IMR-90 (cell line): ENCODE measurements around the gene DPYSL5. TPM values are rescaled to one million over a fixed set of nuclear protein-coding genes. Genes with fewer than 3 reads are reported as not detected.

Experiments
- ATAC-seq: fragments of 200-7000 bp; cut with Tn5 transposase; 2 replicates; pipeline ENCODE4 v1.9.1; 2020; ENCODE audit warnings: low read depth, mild to moderate bottlenecking, moderate library complexity
- BruUV-seq: library from RNA; stranded (reverse); fragments of 400-500 nt; replicated peaks from 2 replicates; lab custom pipeline; 2021; lab: Mats Ljungman, UMichigan
- CTCF ChIA-PET: fragments of 300-600 bp; formaldehyde crosslinking; extraction: SDS; loops from one replicate; lab custom pipeline; 2021; ENCODE audit warnings: antibody characterized with exemption; lab: Yijun Ruan, JAX
- POLR2A ChIA-PET: fragments of 300-600 bp; sonication (Branson Sonifier 250); formaldehyde crosslinking; loops from one replicate; lab custom pipeline; 2022; ENCODE audit warnings: antibody characterized with exemption; ENCODE audit not compliant: unreplicated experiment; lab: Charles Lee
- DNase-seq: peaks from one replicate; pipeline ENCODE4 v3.0.0; 2013
- H2AFZ ChIP-seq: replicated peaks from 2 replicates; pipeline ENCODE3; 2013; ENCODE audit warnings: low read length, mild to moderate bottlenecking; ENCODE audit not compliant: poor library complexity
- H2AK5ac ChIP-seq: 2 replicates; pipeline ENCODE4 v1.6.1; 2013; ENCODE audit warnings: low read depth, low read length, inconsistent platforms
- H2AK9ac ChIP-seq: replicated peaks from 2 replicates; pipeline ENCODE3; 2013; ENCODE audit warnings: mild to moderate bottlenecking, low read depth, low read length, moderate library complexity; ENCODE audit not compliant: poor library complexity
- H2BK120ac ChIP-seq: 2 replicates; pipeline ENCODE4 v1.6.1; 2013; ENCODE audit warnings: low read depth, low read length, inconsistent platforms
- H2BK15ac ChIP-seq: 3 replicates; pipeline ENCODE4 v1.6.1; 2013; ENCODE audit warnings: low read depth, low read length, inconsistent platforms
- H2BK20ac ChIP-seq: 2 replicates; pipeline ENCODE4 v1.6.1; 2013; ENCODE audit warnings: low read depth, mild to moderate bottlenecking, inconsistent platforms, low read length, moderate library complexity
- H2BK5ac ChIP-seq: 2 replicates; pipeline ENCODE4 v1.6.1; 2013; ENCODE audit warnings: mild to moderate bottlenecking, low read depth, low read length, inconsistent platforms; ENCODE audit not compliant: poor library complexity, severe bottlenecking
- H3K14ac ChIP-seq: replicated peaks from 2 replicates; pipeline ENCODE4 v1.6.1; 2013; ENCODE audit warnings: low read depth, low read length, inconsistent platforms
- H3K18ac ChIP-seq: 2 replicates; pipeline ENCODE4 v1.6.1; 2013; ENCODE audit warnings: low read depth, low read length, control low read depth
- H3K23ac ChIP-seq: 2 replicates; pipeline ENCODE4 v1.6.1; 2013; ENCODE audit warnings: low read depth, low read length, inconsistent platforms
- H3K27ac ChIP-seq: 2 replicates; pipeline ENCODE4 v1.5.1; 2013; ENCODE audit warnings: mild to moderate bottlenecking, control low read depth, low read length; ENCODE audit not compliant: insufficient read depth
- H3K27me3 ChIP-seq: 2 replicates; pipeline ENCODE4 v1.6.1; 2013; ENCODE audit warnings: low read length; ENCODE audit not compliant: control insufficient read depth, insufficient read depth
- H3K36me3 ChIP-seq: 2 replicates; pipeline ENCODE4 v1.6.1; 2013; ENCODE audit warnings: low read length, mixed read lengths; ENCODE audit not compliant: control insufficient read depth, insufficient read depth
- H3K4ac ChIP-seq: 2 replicates; pipeline ENCODE4 v1.6.1; 2013; ENCODE audit warnings: low read depth, low read length, inconsistent platforms
- H3K4me1 ChIP-seq: 2 replicates; pipeline ENCODE4 v1.6.1; 2013; ENCODE audit warnings: low read length, mixed read lengths; ENCODE audit not compliant: control insufficient read depth, insufficient read depth
- H3K4me2 ChIP-seq: 2 replicates; pipeline ENCODE4 v1.6.1; 2013; ENCODE audit warnings: low read depth, mild to moderate bottlenecking, control low read depth, low read length, moderate library complexity
- H3K4me3 ChIP-seq: 2 replicates; pipeline ENCODE4 v1.5.1; 2013; ENCODE audit warnings: low read depth, mild to moderate bottlenecking, control low read depth, low read length, moderate library complexity; ENCODE audit not compliant: insufficient read depth
- H3K56ac ChIP-seq: 2 replicates; pipeline ENCODE4 v1.6.1; 2013; ENCODE audit warnings: low read length, inconsistent platforms; ENCODE audit not compliant: insufficient read depth; ENCODE audit errors: extremely low read depth
- H3K79me1 ChIP-seq, 2 experiments: 2 replicates each; pipeline ENCODE4 v1.6.1; 2013; ENCODE audit warnings: low read length in 2 of 2, inconsistent platforms in 1 of 2, low read depth in 1 of 2
- H3K9ac ChIP-seq: 2 replicates; pipeline ENCODE4 v1.6.1; 2013; ENCODE audit warnings: low read depth, low read length, control low read depth
- H3K9me1 ChIP-seq: 2 replicates; pipeline ENCODE4 v1.6.1; 2013; ENCODE audit warnings: low read length, inconsistent platforms; ENCODE audit not compliant: insufficient read depth
- H3K9me3 ChIP-seq: 2 replicates; pipeline ENCODE4 v1.6.1; 2013; ENCODE audit warnings: low read length; ENCODE audit not compliant: control insufficient read depth, insufficient read depth
- H4K20me1 ChIP-seq: 2 replicates; pipeline ENCODE4 v1.6.1; 2013; ENCODE audit warnings: low read length, inconsistent platforms; ENCODE audit not compliant: insufficient read depth
- H4K5ac ChIP-seq: 2 replicates; pipeline ENCODE4 v1.6.1; 2013; ENCODE audit warnings: mild to moderate bottlenecking, low read depth, low read length, control low read depth
- H4K8ac ChIP-seq, 2 experiments: 2 replicates each; pipeline ENCODE4 v1.6.1; 2013; ENCODE audit warnings: low read depth in 2 of 2, low read length in 2 of 2, control low read depth in 1 of 2, inconsistent platforms in 1 of 2
- H4K91ac ChIP-seq: 2 replicates; pipeline ENCODE4 v1.6.1; 2013; ENCODE audit warnings: low read depth, low read length, inconsistent platforms; ENCODE audit not compliant: insufficient read depth
- BHLHE40 ChIP-seq: fragments of 150-350 bp; IDR thresholded peaks from 2 replicates; pipeline ENCODE4 v1.6.1; 2016; ENCODE audit warnings: mild to moderate bottlenecking, low read depth, low read length
- CEBPB ChIP-seq: IDR thresholded peaks from 2 replicates; pipeline ENCODE4 v1.6.1; 2012; ENCODE audit warnings: low read depth, low read length, improper control_type of control experiment
- FOS ChIP-seq: fragments of 150-350 bp; IDR thresholded peaks from 2 replicates; pipeline ENCODE4 v1.6.1; 2016; ENCODE audit warnings: low read depth, low read length
- NFE2L2 ChIP-seq: fragments of 150-350 bp; IDR thresholded peaks from 2 replicates; pipeline ENCODE4 v1.6.1; 2016; ENCODE audit warnings: low read depth, mild to moderate bottlenecking, low read length
- POLR2A ChIP-seq: IDR thresholded peaks from 2 replicates; pipeline ENCODE4 v1.6.1; 2012; ENCODE audit warnings: mild to moderate bottlenecking, low read depth, low read length
- RFX5 ChIP-seq: IDR thresholded peaks from 2 replicates; pipeline ENCODE4 v1.8.0; 2012; ENCODE audit warnings: low read depth, mild to moderate bottlenecking, low read length, moderate library complexity
- SMC3 ChIP-seq: fragments of 150-350 bp; IDR thresholded peaks from 2 replicates; pipeline ENCODE4 v1.6.1; 2016; ENCODE audit warnings: low read depth, mild to moderate bottlenecking, antibody characterized with exemption, low read length, moderate library complexity
- WGBS, 2 experiments: methylation state at CpG; one replicate each; pipeline versions ENCODE4 v1.1.5 to v1.1.7; 2013; ENCODE audit warnings: missing lambda C conversion rate in 2 of 2; ENCODE audit not compliant: insufficient read length in 1 of 2; ENCODE audit errors: extremely low coverage in 2 of 2; 5-methylcytosine and 5-hydroxymethylcytosine counted together
- dilution Hi-C: fragments of 300-500 bp; cut with HindIII; formaldehyde crosslinking; loops from one replicate; pipeline ENCODE4 v1.14.3; 2018; ENCODE audit warnings: low sequenced_read_pairs; ENCODE audit not compliant: unreplicated experiment
- in situ Hi-C: fragments of 300-500 bp; cut with MboI; formaldehyde crosslinking; loops from 3 replicates; pipeline ENCODE4 v1.14.3; 2019; ENCODE audit warnings: low sequenced_read_pairs, inconsistent platforms, mixed read lengths
- intact Hi-C: fragments of 100-400 bp; cut with micrococcal nuclease; formaldehyde crosslinking; loops from 2 replicates; pipeline ENCODE4 v1.10.0; 2022
- polyA plus RNA-seq, 3 experiments: library from polyadenylated mRNA; depleted of rRNA; stranded (reverse); fragments of >200 nt; gene quantifications; 2 replicates each; pipeline ENCODE4 v1.2.3, GENCODE V29; 2012; ENCODE audit warnings: low replicate concordance in 1 of 3
- total RNA-seq: library from RNA; depleted of rRNA; stranded (reverse); fragments of >200 nt; gene quantifications from 2 replicates; pipeline ENCODE4 v1.2.3, GENCODE V29; 2012
- TF ChIP-seq, protein P1 (sequence below): conservative IDR thresholded peaks from 2 replicates; pipeline ENCODE4 v1.5.1; 2012; ENCODE audit warnings: mild to moderate bottlenecking, low read depth, low read length, improper control_type of control experiment
- TF ChIP-seq, protein P2 (sequence below): fragments of 150-350 bp; IDR thresholded peaks from 2 replicates; pipeline ENCODE4 v1.6.1; 2016; ENCODE audit warnings: low read depth, mild to moderate bottlenecking, low read length, moderate library complexity, borderline replicate concordance

Gene DPYSL5
- total and polyA plus RNA-seq, 2 of the 4 experiments (the other 2 are of a cell fraction), result not detected

DNA sequence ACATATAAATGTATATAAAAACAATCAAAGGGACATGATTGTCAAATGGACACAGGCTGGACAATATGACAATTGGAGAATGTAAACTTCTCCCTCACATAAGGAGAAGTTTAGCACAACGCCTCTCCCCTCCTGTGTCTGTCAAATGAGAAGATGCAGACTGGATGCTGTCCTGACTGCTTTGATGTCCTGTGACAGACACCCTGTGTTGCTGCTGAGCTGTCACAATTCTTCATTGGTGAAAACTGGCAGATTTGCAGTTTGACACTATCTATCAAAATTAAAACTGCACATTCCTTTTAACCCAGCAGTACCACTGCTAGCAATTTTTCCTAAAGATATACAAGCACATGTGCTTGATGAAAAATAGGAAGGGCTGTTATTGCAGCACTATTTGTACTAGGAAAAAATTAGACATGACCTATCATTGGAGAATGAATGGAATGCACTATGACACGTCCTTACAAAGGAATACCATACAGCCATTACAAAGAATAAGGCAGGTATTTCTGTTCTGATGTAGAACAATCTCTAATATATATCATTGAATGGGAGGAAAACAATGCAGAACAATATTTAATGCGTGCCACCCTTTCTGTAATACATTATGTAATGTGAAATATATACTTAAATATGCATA is 12.4 kb downstream of the DPYSL5 start:
- DNase-seq (no peak), ATAC-seq (no peak)
- Histone ChIP-seq H4K8ac (no peak overlapping the region), H4K5ac (no peak overlapping the region), H3K56ac (no peak overlapping the region), H3K4me2 (no peak overlapping the region), H3K23ac (no peak overlapping the region), H3K4ac (no peak overlapping the region), H3K27me3 (peaks cover 44% of the 10 kb centered on the region), H2BK15ac (no peak overlapping the region), H2BK120ac (no peak overlapping the region), H3K36me3 (no peaks in the 10 kb centered on the region), H2AK5ac (no peak overlapping the region), H3K79me1 (no peaks in the 10 kb centered on the region), H4K91ac (no peak overlapping the region), H2AFZ (no peak overlapping the region), H2BK20ac (no peak overlapping the region), H3K18ac (no peak overlapping the region), H3K4me1 (no peaks in the 10 kb centered on the region), H2BK5ac (no peak overlapping the region), H3K9me3 (no peaks in the 10 kb centered on the region), H3K9me1 (no peaks in the 10 kb centered on the region), H2AK9ac (no peak overlapping the region), H3K14ac (no peak overlapping the region), H3K9ac (no peak overlapping the region), H4K20me1 (no peaks in the 10 kb centered on the region), H3K27ac (no peak overlapping the region), H3K4me3 (no peak overlapping the region)
- no TSS peak for BruUV-seq
- dilution Hi-C loops, result no loop called here
- in situ Hi-C loops, result no loop called here
- WGBS, 2 experiments, result no CpG with 5 or more reads among the region's 3 CpGs
- intact Hi-C loops, result loop anchor here (5.0 kb wide), 1 partner anchor 42 kb away; no protein-coding TSS in a partner anchor
- POLR2A ChIA-PET, result no interaction called here
- CTCF ChIA-PET, result no interaction called here
- TF ChIP-seq NFE2L2 (no peak), BHLHE40 (no peak), FOS (no peak), RFX5 (no peak), CEBPB (no peak), SMC3 (no peak), POLR2A (no peak)
- TF ChIP-seq, protein P1, sequence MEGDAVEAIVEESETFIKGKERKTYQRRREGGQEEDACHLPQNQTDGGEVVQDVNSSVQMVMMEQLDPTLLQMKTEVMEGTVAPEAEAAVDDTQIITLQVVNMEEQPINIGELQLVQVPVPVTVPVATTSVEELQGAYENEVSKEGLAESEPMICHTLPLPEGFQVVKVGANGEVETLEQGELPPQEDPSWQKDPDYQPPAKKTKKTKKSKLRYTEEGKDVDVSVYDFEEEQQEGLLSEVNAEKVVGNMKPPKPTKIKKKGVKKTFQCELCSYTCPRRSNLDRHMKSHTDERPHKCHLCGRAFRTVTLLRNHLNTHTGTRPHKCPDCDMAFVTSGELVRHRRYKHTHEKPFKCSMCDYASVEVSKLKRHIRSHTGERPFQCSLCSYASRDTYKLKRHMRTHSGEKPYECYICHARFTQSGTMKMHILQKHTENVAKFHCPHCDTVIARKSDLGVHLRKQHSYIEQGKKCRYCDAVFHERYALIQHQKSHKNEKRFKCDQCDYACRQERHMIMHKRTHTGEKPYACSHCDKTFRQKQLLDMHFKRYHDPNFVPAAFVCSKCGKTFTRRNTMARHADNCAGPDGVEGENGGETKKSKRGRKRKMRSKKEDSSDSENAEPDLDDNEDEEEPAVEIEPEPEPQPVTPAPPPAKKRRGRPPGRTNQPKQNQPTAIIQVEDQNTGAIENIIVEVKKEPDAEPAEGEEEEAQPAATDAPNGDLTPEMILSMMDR, result no peak
- TF ChIP-seq, protein P2, sequence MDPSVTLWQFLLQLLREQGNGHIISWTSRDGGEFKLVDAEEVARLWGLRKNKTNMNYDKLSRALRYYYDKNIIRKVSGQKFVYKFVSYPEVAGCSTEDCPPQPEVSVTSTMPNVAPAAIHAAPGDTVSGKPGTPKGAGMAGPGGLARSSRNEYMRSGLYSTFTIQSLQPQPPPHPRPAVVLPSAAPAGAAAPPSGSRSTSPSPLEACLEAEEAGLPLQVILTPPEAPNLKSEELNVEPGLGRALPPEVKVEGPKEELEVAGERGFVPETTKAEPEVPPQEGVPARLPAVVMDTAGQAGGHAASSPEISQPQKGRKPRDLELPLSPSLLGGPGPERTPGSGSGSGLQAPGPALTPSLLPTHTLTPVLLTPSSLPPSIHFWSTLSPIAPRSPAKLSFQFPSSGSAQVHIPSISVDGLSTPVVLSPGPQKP, result no peak
